GM19468 (cell line): ENCODE measurements around the gene ZCCHC17.

Source experiments
- ATAC-seq: cut with Tn5 transposase; IDR thresholded peaks from one replicate; pipeline ENCODE4 v1.9.1; 2021; ENCODE audit warnings: mild to moderate bottlenecking, moderate library complexity, moderate number of reproducible peaks; ENCODE audit not compliant: unreplicated experiment; ENCODE audit errors: extremely low read depth

ZCCHC17 gene

DNA sequence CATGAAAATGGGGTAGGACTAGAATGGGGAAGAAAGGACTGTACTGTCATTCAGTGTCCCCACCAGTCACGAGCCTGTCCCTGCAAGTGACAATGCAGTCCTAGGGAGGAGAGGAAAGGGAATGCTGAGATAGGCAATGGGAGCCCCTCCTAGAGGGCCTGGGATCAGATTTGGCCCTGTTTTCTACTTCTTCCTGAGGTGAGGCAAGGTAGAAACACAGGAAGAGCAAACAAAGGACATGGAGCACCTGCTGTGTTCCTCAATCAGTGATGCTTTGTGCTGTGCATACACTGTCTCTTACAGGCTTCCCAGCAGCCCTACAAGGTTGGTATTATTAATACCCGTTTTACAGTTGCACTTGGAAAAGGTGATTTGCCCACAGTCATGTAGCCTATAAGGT, 70.0 kb downstream of the ZCCHC17 start:
- ATAC-seq: no peak

DNA sequence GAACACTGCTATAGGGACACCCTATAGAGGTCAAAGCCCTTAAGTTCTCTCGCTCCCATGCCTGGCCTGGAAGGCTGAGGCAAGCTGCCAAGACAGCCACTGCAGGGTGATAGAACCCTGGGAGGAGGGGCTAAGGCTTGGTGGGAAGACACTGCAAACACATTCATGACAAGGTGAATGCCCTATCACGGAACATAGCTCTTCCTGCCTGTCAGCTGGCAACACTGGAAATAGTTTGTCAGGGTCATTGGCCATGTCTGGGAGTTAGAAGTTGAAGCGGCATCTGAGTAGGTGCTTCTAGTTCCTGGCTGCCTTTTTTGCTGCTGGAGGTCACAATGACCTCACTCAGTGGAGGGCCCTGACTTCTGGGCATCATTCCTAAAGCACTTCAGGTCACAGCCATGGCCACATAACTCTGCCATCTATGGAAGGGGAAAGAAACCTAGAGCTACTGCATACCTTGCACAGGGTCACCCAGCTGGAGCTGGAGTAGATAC, 71.8 kb downstream of the ZCCHC17 start:
- no peak for ATAC-seq

DNA sequence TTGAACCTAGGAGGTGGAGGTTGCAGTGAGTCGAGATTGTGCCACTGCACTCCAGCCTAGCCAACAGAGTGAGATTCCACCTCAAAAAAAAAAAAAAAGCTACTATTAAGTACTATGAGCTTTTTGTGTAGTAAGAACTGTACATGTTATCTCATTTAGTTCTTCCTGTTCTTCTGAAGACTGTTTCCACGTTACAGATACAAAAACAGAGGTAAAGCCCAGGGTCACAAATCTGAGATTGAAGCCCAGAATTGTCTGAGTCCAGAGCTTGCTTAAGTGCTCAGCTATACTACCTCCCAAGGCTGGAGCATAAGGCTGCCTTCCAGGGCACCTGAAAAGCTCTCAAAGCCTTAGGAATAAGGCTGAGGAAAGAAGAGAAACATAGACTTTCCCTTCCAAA, 73.2 kb downstream of the ZCCHC17 start:
- ATAC-seq: no peak

DNA sequence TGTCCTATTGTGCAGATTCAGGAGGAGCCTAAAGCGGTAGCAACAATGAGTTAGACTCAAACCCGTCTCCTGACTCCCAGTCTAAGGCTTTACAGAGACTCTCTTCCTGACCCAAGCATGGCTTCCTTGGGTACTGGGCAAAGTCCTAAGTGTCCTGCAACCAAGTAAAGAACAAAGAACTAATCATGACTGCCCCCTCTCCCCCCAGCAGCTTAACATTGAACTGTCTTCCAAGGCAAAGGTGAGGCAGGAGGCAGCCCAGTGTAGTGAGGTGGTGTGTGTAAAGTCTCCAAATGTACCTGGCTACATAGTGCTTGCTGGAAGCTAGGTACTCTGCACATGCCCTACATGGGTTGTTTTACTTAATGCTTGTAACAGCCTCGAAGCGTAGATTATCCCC, 73.7 kb downstream of the ZCCHC17 start:
- ATAC-seq: no peak

GRCh38 chr1:31371121-31371959, 74.5 kb downstream of the ZCCHC17 start:
- no peak for ATAC-seq

- ATAC-seq: no peak
Measured at GRCh38 chr1:31372051-31372450, 75.2 kb downstream of the ZCCHC17 start.

DNA sequence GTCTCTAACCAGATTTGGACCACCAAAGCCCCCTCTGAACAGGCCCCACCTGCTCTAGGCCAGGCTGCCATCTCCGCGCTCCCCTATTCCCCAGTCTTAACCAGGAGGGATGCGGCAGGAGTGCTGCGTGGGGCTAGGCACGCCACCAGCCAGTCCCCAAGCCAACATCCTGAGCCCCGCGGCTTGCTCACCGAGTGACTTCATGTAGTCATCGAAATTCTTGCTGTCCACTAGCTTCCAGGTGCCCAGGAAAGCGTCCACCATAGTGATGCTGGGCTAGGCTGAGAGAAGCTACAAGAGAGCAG, 75.9 kb downstream of the ZCCHC17 start:
- ATAC-seq: no peak

GRCh38 chr1:31373056-31373896, 76.4 kb downstream of the ZCCHC17 start, which contains the start of gene FABP3:
TSS of gene FABP3 (minus strand) at chr1:31373076. CDS start at chr1:31373014, 62 bp downstream.
- no peak for ATAC-seq

GRCh38 chr1:31373897-31374486, 77.2 kb downstream of the ZCCHC17 start:
- ATAC-seq: no peak

DNA sequence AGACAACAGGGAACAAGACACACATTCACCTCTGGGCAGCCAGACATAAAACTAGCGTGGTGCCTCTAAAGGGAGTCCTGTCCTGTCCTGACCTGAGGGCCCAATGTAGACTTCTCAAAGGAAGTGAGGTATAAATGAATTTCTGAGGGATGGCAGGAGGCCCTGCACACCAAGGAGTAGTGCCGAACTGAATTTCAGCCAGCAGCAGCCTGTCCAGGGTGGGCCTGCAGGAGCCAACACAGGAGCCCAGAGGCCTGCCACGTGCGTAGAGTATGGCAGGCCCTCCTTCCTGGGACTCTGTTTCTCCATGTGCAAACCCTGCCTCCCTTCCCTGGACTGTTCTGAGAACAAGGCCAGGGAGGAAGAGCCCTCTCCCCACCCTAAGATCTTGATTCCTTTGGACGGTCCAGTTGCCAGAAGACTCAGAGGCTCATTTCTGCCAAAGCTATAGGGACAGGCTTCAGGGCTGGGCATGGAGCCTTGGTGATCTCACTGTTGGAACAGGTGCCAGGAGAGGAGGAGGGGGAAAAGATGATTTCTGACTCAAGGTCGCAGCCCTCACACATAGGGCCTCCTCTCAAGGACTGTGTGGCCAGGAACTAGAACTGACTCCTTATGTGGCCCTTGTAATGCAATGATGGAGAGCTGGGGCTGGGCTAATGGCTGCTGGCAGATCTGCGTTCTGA, 77.8 kb downstream of the ZCCHC17 start:
- no peak for ATAC-seq

DNA sequence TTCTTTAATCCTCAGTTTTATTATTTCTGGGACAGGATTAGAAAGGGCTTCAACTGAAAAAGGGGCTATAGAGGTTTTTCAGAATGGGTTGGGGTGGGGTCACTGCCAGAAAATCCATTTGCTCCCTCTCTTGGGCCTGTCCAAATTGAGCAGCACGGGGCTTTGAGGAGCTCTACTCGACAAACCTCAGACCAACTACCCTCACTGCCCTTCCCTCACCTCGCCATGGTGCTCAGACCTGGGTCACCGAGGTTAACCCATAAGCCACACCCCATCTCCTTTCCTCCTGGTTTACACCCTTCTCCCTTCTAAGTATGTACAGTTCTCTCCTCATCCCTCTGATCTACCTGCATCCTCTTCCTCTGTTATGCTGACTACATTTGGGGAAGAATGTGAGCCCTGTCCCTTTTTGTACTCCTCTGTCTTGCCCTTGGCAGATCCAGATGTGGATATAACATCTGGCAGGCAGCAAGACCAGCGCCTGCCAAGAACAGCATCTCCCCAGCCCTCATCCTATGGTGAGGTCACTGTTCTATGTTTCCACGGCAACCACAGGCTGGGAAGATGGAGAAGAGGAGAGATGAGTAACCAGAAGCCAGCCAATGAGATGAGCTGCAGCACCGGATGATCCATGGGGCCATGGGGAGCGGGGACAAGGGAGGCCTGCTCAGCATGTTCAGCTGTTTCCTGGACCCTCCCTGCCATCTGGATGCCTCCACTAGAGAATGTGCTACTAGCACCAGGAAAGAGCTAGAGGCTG, 79.7 kb downstream of the ZCCHC17 start:
- ATAC-seq: no peak

- ATAC-seq: no peak
Measured at GRCh38 chr1:31377364-31377863, 80.6 kb downstream of the ZCCHC17 start.

GRCh38 chr1:31378001-31378400, 81.2 kb downstream of the ZCCHC17 start:
- no peak for ATAC-seq

DNA sequence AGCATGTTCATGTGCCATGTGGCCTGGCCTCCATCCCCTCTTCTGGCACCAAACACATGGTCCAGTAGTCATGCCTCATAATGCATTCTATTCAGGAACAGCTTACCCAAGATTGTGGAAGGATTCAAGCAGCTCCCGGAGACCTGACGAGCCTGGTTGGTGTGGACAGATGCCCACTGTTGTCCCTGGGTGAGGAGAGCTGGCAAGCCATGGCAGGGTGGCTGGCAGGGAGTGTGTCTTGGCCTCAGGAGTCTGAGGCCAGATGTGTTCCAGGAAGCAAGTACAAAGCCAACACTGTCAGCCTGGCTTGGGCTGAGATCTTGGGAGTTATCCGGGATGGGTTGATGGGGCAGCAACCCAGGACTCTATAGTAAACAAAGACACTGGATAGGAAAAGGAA, 83.3 kb downstream of the ZCCHC17 start:
- ATAC-seq: no peak

DNA sequence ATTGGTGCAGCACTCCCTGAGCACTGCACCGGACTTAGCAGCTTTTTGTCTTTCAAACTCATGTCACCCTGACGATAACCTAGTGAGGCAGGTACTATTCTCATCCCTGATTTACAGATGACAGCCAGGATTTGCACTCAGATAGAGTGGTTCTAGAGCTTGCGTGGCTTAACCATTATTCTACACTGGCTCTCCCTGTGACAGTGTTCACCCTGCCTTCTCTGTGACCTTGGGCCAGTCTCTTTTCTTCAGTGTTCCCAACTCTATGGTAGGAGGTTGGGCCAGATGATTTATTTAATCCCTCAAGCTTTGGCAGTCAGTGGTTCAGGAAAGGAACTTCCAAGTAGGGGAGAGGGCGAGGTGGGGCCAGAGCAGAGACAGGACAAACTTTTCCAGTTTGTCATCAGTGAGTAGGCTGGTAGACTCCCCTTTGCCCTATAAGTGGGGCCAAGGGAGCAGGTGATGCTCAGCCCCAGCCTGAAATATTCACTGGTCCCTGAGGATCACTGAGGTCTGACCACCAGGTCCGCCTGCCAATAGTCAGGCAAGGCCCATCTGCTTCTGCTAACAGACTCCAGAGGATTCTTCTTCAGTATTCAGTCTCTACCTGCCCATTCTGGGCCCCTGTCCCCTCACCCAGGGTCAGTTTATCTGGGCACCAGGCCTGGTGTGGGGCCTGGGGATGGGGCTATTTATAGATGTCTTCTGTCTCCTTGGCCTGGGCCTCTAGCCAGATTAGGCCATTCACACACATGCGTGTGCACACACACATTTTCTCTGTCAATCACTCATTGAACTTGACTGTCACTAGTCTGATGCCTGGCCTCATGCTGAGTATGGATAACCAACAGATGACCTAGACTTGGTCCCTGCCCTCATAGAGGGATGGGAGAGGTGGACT, 84.8 kb downstream of the ZCCHC17 start:
- ATAC-seq: no peak

DNA sequence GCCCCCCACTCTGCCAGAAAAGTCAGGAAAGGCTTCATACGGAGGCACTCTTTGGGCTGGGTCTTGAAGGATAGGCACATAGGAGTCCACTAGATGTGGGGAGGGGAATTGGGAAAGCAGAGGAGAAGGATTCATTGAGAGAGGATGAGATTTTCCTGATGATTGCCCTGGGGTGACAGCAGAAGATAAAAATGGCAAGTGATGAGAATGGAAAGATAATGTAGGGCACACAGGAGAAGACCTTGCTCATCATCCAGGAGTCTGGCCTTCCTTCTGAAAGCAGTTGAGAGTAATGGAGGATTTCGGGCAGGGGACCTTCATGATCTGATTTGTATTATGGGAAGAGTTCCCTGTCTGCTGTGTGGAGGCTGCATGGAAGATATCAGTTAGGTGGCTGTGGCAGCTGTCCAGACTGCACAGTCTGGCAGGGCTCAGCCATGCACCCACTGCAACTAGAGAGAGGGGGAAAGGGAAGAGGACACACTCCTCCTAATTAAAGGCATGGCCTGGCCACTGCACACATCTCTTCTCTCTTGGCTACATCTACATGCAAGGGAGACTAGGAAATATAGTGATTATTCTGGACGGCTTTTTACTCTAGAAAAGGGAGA, 85.7 kb downstream of the ZCCHC17 start:
- ATAC-seq: no peak

DNA sequence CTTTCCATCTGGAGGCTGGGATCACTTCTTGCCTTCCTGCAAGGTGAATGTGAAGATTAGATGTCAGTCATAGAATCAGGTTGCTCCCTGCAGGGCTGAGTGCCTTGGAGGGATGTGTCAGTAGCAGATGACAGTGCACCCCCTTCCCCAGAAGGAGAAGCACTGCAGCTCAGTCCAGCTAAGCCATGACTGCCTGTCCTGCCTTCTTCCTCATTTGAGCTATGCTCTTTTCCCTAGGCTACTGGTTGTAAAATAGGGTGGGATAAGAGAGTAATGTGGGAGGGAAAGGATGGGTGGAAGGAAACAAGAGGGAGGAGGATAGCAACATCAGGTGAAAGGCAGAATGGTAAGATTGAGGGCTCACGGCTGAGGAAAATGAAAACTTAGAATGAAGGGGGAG, 87.1 kb downstream of the ZCCHC17 start:
- no peak for ATAC-seq
